ENCODE results near the gene RO60.
"Not testable (repeated sequence)": the region's sequence is repeated elsewhere in the genome, so short reads cannot be mapped to it uniquely, and the experiment has no call there.

RO60 gene

DNA sequence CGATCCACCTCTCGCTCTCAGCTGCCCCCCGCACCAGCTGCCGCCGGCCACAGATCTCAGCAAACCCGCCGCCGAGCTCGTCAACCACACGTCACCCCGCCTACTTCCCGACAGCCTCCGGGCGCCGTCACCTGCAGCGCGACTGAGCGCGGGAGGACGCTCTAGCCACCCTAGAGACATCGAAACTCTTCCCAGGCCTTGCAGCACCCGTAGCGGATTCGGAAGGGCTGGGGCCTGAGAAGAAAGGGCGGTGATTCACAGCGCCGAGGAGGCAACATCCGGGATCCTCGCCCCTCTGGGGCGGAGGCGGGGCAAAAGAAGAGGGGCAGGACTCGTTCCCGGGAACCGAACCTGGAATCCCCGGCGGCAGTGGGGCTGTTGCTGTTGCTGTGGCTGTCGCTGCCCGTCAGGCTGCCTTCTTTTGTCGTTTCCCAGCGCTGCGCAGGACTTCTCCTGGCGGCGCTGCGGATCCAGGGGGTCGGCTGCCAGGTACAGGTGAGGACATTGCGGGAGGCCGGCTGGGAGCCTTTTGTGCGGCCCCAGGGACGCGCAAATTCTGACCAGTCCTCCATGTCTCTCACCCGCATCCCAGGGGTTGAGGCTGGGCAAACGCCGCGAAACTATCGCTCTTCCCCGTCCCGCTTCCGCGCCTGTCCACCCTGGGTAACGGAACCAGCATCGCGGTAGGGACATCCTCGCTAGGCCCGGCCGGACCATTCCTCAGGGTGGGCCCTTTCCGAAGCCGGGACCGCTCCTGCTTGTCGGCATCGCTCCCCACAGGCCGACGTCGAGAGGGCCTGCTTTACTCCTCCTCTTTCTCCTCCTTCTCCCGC, at the start of gene RO60, which contains the start of gene UCHL5:
RO60 (plus strand) TSS at position 331 of the 833 bp plus-strand sequence. CDS start 9,443 bp downstream, outside the sequence.
UCHL5 (minus strand) TSS at position 79 of the 833 bp plus-strand sequence. CDS start 100 bp downstream, outside the sequence.
- peak; percentile 98 to 99 (median 98) for DNase-seq

GRCh38 chr1:193011406-193011805, 48.0 kb upstream of the RO60 start:
- DNase-seq = peak in 2 of 3 donors; percentile 15 to 19

GRCh38 chr1:193013005-193013404, 46.4 kb upstream of the RO60 start:
- DNase-seq = peak in 1 of 3 donors; percentile 26

- no peak for DNase-seq
Measured at GRCh38 chr1:193013707-193014106, 45.7 kb upstream of the RO60 start.

DNA sequence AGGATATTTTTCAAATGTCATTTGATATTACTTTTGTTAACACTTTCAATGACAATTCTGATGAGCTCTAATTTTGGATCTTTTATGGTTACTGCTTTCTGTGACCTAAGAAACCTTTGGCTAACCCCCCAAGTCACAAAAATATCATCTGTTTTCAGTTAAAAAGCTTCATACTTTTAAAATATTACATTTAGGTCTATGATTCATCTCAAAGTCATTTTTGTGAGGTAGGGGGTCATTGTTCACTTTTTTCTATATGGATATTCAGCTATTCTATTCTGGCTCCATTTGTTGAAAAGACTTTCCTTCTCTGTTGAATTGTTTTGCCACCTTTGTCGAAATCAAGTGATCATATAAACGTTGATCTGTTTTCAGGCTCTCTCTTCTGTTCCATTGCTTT, 45.0 kb upstream of the RO60 start:
- no peak for DNase-seq

DNA sequence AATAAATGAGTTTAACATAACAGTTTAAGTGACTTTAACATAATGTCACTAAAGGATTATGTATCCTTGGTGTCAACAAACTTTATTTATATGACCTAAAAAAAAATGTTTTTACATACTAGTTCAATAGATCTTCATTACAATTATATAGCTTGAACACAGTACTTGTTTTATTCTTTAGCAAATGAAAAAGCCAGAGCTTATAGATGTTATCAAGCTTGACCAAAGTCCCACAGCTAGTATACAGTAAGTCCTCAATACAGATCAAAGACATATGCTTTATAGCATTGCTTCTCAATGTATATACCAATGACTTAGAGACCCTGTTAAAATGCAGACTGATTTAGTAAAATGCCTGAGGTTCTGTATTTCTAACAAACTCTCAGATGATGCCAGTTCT, 42.6 kb upstream of the RO60 start:
- no peak for DNase-seq

- DNase-seq = peak; percentile 63 to 84 (median 83)
Measured at GRCh38 chr1:193019442-193020026, 39.9 kb upstream of the RO60 start.

- no peak for DNase-seq
Measured at GRCh38 chr1:193025218-193025617, 34.2 kb upstream of the RO60 start.

- DNase-seq = no peak
Measured at GRCh38 chr1:193030280-193030679, 29.1 kb upstream of the RO60 start.

DNA sequence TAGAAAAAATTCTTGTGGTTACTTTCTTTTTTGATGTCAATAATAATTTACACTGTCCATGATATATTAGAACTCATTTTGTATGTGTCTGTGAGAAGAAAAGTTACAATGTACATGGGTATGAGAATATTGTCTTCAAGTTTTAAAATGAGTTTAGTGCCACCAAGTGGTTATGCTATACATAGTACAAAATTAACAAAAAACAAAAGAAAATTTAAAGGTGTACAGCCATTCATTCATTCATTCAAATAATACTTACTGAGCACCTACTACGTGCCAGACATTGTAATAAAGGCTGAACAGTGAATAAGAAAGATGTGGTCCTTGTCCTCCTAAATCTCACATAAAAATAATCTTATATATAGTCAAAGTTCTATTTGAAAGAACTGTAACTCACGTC, 28.0 kb upstream of the RO60 start:
- DNase-seq = peak; percentile 2 to 34 (median 24)

DNA sequence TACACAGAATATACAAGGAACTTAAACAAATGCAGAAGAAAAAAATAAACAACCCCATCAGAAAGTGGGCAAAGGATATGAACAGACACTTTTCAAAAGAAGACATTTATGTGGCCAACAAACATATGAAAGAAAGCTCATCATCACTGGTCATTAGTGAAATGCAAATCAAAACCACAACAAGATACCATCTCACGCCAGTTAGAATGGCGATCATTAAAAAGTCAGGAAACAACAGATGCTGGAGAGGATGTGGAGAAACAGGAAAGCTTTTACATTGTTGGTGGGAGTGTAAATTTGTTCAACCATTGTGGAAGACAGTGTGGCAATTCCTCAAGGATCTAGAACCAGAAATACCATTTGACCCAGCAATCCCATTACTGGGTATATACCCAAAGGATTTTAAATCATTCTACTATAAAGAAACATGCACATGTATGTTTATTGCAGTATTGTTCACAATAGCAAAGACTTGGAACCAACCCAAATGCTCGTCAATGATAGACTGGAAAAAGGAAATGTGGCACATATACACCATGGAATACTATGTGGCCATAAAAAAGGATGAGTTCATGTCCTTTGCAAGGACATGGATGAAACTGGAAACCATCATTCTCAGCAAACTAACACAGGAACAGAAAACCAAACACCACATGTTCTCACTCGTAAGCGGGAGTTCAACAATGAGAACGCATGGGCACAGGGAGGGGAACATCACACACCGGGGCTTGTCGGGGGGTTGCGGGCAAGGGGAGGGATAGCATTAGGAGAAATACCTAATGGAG, 26.6 kb upstream of the RO60 start:
- not testable (repeated sequence) for DNase-seq

DNA sequence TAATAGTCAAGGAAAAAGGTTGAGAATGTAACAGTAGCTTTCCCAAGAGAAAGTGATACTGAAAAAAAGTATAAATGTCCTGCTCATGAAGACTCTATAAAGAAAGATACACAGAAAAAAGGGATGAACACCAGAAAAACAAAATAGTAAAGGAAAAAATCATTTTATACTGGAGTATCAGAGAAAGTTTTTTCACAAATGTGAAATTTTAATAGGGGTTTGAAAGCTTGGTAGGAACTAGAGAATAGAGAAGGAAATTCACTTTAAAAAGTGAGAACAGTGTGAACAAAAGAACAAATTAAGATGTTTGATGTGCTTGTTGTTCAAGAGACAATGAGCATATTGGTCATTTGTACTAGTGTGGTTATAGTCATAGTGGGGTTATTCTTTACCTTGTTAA, 25.8 kb upstream of the RO60 start:
- DNase-seq = no peak

GRCh38 chr1:193036337-193037047, 22.9 kb upstream of the RO60 start:
- DNase-seq = no peak

DNA sequence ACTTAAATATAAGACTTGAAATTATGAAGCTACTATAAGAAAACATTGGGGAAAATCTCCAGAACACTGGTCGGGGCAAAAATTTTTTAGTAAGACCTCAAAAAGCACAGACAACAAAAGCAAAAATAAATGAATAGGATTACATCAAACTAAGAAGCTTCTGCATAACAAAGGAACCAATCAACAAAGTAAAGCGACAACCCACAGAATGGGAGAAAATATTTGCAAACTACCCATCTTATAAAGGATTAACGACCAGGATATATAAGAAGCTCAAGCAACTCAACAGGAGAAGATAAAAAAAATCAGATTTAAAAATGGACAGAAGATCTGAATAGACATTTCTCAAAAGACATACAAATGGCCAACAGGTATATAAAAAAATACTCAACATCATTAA, 19.4 kb upstream of the RO60 start:
- DNase-seq = no peak

DNA sequence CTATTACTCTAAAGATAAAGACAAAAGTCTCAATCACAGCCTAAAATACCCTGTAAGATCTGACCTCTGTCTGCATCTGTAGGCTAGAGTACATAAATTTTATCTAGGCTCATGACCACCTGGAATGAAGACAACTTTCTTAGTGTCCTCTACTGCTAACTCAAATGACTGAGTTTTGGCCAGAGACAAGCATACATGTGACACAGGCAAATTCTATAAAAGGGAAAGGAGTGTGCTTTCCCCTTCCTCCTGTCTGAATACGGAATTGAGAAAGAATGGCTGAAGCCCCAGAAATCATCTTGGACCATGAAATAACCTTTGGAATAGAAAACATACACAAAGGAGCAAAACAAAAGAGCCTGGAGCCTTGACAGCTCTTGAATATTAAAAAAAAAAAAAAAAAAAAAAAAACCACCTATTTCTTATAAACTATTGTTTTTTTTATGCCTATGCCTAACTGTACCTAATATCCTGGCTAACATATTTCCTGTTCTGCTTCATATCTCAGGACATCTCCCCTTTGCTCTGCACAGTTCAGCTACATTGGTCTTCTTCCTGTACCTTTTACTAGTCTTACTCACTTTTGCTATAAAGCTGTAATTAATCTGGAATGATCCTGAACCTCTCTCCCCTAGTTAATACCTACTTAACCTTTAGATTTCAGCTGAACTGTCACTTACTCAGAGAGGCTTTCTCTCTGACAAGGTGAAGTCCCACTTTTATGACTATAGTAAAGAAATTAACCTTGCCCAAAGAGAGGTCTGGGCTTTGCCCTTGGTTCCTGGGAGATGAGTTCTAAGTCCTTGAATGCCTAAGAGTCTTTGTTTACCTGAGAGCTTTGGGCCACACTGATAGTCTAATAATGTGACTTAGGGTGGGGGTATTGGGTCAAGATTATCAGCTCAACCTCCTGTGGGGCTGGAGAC, 16.4 kb upstream of the RO60 start:
- no peak for DNase-seq

DNA sequence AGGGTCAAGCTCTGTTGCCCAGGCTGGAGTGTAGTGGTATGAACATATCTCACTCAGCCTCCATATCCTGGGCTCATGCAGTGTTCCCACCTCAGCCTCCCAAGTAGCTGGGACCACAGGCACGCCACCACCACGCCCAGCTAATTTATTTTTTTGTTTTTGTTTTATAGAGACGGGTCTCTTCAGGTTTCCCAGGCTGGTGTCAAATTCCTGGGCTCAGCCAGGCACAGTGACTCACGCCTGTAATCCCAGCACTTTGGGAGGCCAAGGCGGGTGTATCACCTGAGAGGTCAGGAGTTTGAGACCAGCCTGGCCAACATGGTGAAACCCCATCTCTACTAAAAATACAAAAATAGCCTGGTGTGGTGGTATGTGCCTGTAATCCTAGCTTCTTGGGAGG, 10.5 kb upstream of the RO60 start:
- DNase-seq = not testable (repeated sequence)

DNA sequence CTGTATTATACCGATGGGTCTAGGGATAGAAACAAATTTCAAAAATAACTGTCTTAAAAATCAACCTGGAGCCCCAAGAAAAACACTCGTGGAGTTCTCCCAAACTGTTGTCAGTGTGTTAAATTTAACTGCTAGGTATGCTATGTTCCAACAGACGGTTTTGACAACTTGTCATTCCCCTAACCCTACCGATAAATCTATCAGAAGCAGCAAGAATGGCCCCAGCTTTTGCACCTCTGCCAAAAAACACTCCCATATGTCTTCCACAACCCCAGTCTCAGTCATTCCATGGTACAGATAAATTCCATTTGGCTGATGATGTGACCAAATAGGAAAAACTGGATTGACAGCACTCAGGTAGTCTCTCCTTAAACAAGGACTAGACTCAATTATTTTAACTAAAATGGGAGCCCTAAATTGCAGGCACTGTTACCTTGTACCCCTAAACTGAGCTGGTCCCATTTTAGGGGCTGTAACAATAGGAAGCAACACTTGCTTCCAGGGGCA, 5.2 kb upstream of the RO60 start:
- DNase-seq = no peak

GRCh38 chr1:193058529-193059281, 707 bp upstream of the RO60 start:
- peak; percentile 79 to 87 (median 84) for DNase-seq

DNA sequence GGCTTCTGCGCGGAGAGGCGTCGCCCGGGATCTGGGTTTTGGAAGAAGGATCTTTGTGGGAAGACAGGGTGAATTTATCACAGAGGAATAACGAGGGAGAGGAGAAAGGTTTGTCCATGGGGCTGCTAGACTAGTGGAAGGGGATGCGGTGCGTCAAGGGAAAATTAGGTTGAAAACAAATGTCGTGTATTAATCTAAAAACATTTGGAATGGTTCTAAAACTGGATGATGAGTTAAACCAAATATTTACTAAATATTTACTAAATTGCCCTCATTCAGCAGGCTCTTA, 647 bp downstream of the RO60 start:
- DNase-seq = no peak

DNA sequence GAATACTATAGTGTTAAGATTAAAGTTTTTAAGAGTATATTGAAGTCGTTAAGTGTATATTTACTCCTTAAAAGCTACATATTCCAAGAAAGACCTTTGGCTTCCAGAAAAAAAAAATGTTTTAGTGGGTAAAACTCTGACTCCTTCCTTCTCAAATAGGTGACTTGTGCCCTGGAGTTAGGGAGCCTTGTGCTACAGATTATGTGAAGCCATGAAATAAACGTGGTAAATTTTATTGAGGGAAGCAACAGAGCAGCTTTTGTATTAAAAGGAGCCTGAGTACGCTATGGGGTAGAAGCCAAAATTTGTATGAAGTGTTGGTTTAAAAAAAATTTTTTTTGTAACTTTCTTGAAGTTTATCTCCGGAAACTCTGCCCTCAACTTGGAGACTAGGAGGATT, 994 bp downstream of the RO60 start:
- DNase-seq = no peak

- DNase-seq = peak in 2 of 3 donors; percentile 25 to 29
Measured at GRCh38 chr1:193060938-193061337, 1.5 kb downstream of the RO60 start.

All from suppressor macrophage treated with lipopolysaccharide for 1 hour (primary cell).